Testis (tissue), 2 donors: ENCODE results near the gene TWNK.

Experiments
- POLR2A ChIP-seq: fragments of 450-650 bp; IDR thresholded peaks from one replicate; pipeline ENCODE4 v1.6.1; 2017; ENCODE audit warnings: antibody characterized with exemption, mild to moderate bottlenecking, moderate library complexity
- TF ChIP-seq, protein P1 (sequence below), 3 experiments: fragments of 450-650 bp in 2 of 3; fragments of 200-600 bp in 1 of 3; sonication (generic) in 1 of 3; IDR thresholded peaks; one replicate each; pipeline ENCODE4 v1.5.1; 2016 to 2019; ENCODE audit warnings: antibody characterized with exemption in 3 of 3, mild to moderate bottlenecking in 2 of 3, moderate library complexity in 1 of 3

DNA sequence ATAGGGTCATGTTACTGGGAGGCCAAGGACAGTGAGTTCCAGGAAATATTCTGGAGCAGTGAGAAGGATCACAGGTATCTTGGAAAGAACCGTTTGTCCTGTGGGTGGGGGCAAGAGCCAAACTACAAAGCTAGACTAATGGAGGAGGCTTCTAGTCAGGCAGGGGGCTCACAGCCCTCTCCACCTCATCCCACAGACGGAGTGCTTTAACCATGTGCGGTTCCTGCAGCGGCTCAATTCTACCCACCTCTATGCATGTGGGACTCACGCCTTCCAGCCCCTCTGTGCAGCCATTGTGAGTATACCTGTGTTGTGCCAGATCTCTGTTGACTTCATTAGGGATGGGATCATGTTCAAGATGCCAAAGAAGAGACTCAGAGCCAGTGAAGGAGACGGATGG is 9.9 kb upstream of the TWNK start:
- TF ChIP-seq, protein P1, sequence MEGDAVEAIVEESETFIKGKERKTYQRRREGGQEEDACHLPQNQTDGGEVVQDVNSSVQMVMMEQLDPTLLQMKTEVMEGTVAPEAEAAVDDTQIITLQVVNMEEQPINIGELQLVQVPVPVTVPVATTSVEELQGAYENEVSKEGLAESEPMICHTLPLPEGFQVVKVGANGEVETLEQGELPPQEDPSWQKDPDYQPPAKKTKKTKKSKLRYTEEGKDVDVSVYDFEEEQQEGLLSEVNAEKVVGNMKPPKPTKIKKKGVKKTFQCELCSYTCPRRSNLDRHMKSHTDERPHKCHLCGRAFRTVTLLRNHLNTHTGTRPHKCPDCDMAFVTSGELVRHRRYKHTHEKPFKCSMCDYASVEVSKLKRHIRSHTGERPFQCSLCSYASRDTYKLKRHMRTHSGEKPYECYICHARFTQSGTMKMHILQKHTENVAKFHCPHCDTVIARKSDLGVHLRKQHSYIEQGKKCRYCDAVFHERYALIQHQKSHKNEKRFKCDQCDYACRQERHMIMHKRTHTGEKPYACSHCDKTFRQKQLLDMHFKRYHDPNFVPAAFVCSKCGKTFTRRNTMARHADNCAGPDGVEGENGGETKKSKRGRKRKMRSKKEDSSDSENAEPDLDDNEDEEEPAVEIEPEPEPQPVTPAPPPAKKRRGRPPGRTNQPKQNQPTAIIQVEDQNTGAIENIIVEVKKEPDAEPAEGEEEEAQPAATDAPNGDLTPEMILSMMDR (IDR thresholded peaks at IDR 0.05) = no peak
- no peak for TF ChIP-seq POLR2A
